Measurements from ENCODE around the gene SIL1.

SIL1 gene

DNA sequence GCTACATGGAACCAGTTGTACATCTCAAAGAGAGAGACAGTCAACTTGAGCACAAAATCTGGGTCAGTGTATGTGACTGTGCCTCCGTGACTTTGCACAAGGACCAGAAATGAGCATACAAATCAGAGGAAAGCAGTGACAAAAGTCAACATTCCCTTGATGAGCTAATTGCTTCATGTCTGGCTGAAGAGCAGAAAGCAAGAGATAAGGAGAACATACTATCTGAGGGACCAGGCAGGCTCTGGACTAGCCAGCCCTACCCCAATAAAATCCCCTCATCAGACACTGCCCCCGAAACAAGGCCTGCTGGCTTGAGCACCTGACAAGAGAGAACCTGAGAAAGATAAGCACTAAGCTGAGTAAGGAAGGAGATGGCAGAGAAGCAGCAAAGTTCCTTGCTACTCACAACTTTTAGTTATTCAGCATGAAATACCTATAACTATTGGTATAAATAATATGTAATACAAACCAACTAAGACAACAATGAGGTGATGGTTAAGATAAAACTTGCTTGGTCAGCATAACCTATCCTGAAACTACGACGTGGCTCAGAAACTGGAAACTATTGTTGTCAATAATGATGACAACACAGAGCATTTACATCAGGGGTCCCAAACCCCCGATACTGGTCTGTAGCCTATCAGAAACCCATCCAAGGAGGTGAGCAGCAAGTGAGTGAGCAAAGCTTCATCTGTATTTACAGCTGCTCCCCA, 9.5 kb downstream of the SIL1 start:
- TF ChIP-seq, protein P1, sequence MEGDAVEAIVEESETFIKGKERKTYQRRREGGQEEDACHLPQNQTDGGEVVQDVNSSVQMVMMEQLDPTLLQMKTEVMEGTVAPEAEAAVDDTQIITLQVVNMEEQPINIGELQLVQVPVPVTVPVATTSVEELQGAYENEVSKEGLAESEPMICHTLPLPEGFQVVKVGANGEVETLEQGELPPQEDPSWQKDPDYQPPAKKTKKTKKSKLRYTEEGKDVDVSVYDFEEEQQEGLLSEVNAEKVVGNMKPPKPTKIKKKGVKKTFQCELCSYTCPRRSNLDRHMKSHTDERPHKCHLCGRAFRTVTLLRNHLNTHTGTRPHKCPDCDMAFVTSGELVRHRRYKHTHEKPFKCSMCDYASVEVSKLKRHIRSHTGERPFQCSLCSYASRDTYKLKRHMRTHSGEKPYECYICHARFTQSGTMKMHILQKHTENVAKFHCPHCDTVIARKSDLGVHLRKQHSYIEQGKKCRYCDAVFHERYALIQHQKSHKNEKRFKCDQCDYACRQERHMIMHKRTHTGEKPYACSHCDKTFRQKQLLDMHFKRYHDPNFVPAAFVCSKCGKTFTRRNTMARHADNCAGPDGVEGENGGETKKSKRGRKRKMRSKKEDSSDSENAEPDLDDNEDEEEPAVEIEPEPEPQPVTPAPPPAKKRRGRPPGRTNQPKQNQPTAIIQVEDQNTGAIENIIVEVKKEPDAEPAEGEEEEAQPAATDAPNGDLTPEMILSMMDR (IDR thresholded peaks at IDR 0.05; ENCODE audit: borderline replicate concordance, insufficient read depth, low read depth, low read length): no peak
- no peak overlapping the region for H3K4me3 ChIP-seq (ENCODE audit: low read depth, low read length)

DNA sequence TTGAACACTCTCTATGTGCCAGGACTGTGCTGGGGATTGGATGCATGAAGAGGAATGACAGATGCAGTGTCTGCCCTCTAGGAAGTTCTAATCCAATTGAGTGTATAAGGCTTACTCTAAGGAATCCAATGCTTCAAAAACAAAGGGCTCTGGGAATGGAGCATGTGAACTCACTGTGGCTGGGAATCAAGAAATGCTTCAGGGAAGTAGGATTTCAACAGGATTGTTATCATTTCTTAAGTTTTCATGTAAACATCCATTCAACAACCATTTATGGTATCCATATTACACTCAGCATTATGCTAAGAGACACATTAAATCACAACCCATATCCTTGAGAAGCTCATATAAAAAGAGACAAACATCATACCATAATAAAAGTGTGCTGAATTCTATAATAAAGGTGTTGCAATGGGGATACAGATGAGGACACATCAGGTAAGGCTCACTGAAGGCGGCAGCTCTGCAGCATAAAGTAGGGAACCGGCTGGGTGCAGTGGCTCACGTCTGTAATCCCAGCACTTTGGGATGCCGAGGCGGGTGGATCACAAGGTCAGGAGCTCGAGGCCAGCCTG, 11.3 kb downstream of the SIL1 start:
- TF ChIP-seq, protein P1 (IDR thresholded peaks at IDR 0.05; ENCODE audit: borderline replicate concordance, insufficient read depth, low read depth, low read length): no peak
- H3K4me3 ChIP-seq (ENCODE audit: low read depth, low read length): no peak overlapping the region

- no peak overlapping the region for H3K4me3 ChIP-seq (ENCODE audit: low read depth, low read length)
- TF ChIP-seq, protein P1 (IDR thresholded peaks at IDR 0.05; ENCODE audit: borderline replicate concordance, insufficient read depth, low read depth, low read length): no peak
These were observed 11.9 kb downstream of the SIL1 start for GRCh38 chr5:139186261-139186660.

DNA sequence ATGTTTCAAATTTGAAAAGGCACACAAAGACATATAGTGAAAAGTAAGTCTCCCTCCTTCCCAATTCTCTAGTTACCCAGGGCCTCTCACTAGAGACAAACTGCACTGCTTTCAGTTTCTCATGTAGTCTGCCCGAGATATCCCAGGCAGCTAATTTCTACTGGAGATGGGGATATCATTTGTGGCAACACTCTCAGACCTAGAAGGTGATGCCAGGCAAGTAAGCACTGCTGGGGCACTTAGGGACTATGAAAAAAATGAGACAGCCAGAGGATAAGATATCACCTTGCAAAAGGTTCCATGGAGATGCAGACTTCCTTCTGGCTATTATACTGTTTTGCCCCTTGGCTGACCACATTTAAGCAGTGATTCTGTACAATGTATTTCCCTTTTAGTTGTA, 12.6 kb downstream of the SIL1 start:
- H3K4me3 ChIP-seq (ENCODE audit: low read depth, low read length): no peak overlapping the region
- TF ChIP-seq, protein P1 (IDR thresholded peaks at IDR 0.05; ENCODE audit: borderline replicate concordance, insufficient read depth, low read depth, low read length): no peak

GRCh38 chr5:139183502-139183901, 14.7 kb downstream of the SIL1 start:
- no peak overlapping the region for H3K4me3 ChIP-seq (ENCODE audit: low read depth, low read length)
- TF ChIP-seq, protein P1 (IDR thresholded peaks at IDR 0.05; ENCODE audit: borderline replicate concordance, insufficient read depth, low read depth, low read length): no peak

GRCh38 chr5:139182528-139183296, 15.5 kb downstream of the SIL1 start:
- no peak overlapping the region for H3K4me3 ChIP-seq (ENCODE audit: low read depth, low read length)
- TF ChIP-seq, protein P1 (IDR thresholded peaks at IDR 0.05; ENCODE audit: borderline replicate concordance, insufficient read depth, low read depth, low read length): no peak
